Measurements from ENCODE around the gene APIP. TPM values are rescaled to one million over a fixed set of nuclear protein-coding genes. Genes with fewer than 3 reads are reported as not detected.

APIP gene
- total RNA-seq, 4 donors from 2014 or later, result 9.9 to 16.1 (median 13.5) TPM

- no peak overlapping the region for H3K4me3 ChIP-seq (ENCODE audit: low read depth, poor library complexity, severe bottlenecking)
- no peak for DNase-seq (ENCODE audit: low spot score in 2 of 2)
- TF ChIP-seq POLR2A (IDR thresholded peaks at IDR 0.05), result no peak
- no peak for TF ChIP-seq CTCF (IDR thresholded peaks at IDR 0.05)
- WGBS, 2 donors, result 71 to 77% methylated on average over 7 of the region's 7 CpGs
- intact Hi-C loops (cut with DNase I; ENCODE audit: low total_unique reads), result no loop called here
Observed at GRCh38 chr11:34928960-34929680, 12.9 kb upstream of the APIP start.

GRCh38 chr11:34928268-34928959 is 12.2 kb upstream of the APIP start:
- no peak for DNase-seq (ENCODE audit: low spot score in 2 of 2)
- TF ChIP-seq POLR2A (IDR thresholded peaks at IDR 0.05) (no peak), CTCF (IDR thresholded peaks at IDR 0.05) (no peak)
- intact Hi-C loops (cut with DNase I; ENCODE audit: low total_unique reads), result no loop called here
- no peak overlapping the region for H3K4me3 ChIP-seq (ENCODE audit: low read depth, poor library complexity, severe bottlenecking)
- 80 to 85% methylated on average over 3 of the region's 3 CpGs for WGBS, 2 donors

GRCh38 chr11:34926831-34927132 is 10.6 kb upstream of the APIP start:
- intact Hi-C loops (cut with DNase I; ENCODE audit: low total_unique reads), result no loop called here
- no peak for DNase-seq (ENCODE audit: low spot score in 2 of 2)
- no peak overlapping the region for H3K4me3 ChIP-seq (ENCODE audit: low read depth, poor library complexity, severe bottlenecking)
- TF ChIP-seq CTCF (IDR thresholded peaks at IDR 0.05) (no peak), POLR2A (IDR thresholded peaks at IDR 0.05) (no peak)

- no peak for DNase-seq (ENCODE audit: low spot score in 2 of 2)
- intact Hi-C loops (cut with DNase I; ENCODE audit: low total_unique reads), result no loop called here
- WGBS, 2 donors, result 2 to 6% methylated on average over 2 of the region's 2 CpGs
- TF ChIP-seq POLR2A (IDR thresholded peaks at IDR 0.05), result no peak
- TF ChIP-seq CTCF (IDR thresholded peaks at IDR 0.05), result peak in 1 of 3 donors; percentile 58
- H3K4me3 ChIP-seq (ENCODE audit: low read depth, poor library complexity, severe bottlenecking), result no peak overlapping the region
Observed at GRCh38 chr11:34926101-34926830, 10.1 kb upstream of the APIP start.

GRCh38 chr11:34924714-34925113 is 8.5 kb upstream of the APIP start:
- no peak for DNase-seq (ENCODE audit: low spot score in 2 of 2)
- intact Hi-C loops (cut with DNase I; ENCODE audit: low total_unique reads), result no loop called here
- 48 to 61% methylated on average over 3 of the region's 3 CpGs for WGBS, 2 donors
- no peak for TF ChIP-seq CTCF (IDR thresholded peaks at IDR 0.05)
- no peak overlapping the region for H3K4me3 ChIP-seq (ENCODE audit: low read depth, poor library complexity, severe bottlenecking)

Measured in lower leg skin (tissue), 4 donors.